Ramos (cell line): Measurements from ENCODE around the gene GPR62.

Experiments used
- in situ Hi-C: fragments of 300-500 bp; cut with MboI; formaldehyde crosslinking; loops from one replicate; pipeline ENCODE4 v1.14.3; 2022; ENCODE audit warnings: low sequenced_read_pairs; ENCODE audit not compliant: unreplicated experiment

Gene GPR62

GRCh38 chr3:52006017-52006819 lies 51.0 kb downstream of the GPR62 start:
- in situ Hi-C loops: loop anchor here (10.0 kb wide), 1 partner anchor 339 kb away; no protein-coding TSS in a partner anchor

GRCh38 chr3:52006820-52007133 lies 51.6 kb downstream of the GPR62 start:
- in situ Hi-C loops: loop anchor here (10.0 kb wide), 1 partner anchor 338 kb away; no protein-coding TSS in a partner anchor
